PC-3 (cell line): ENCODE results near the gene ARHGEF38.

Experiments
- CTCF ChIP-seq: fragments of 300-600 bp; sonication (generic); conservative IDR thresholded peaks from 2 replicates; pipeline ENCODE4 v1.5.1; 2017; ENCODE audit warnings: antibody characterized with exemption, low read depth, mild to moderate bottlenecking, low read length
- EZH2 ChIP-seq: fragments of 300-600 bp; sonication (generic); IDR thresholded peaks from one replicate; pipeline ENCODE4 v1.6.1; 2017; ENCODE audit warnings: antibody characterized with exemption, mild to moderate bottlenecking, low read length; ENCODE audit not compliant: unreplicated experiment

GRCh38 chr4:105558277-105558676 is 5.9 kb downstream of the ARHGEF38 start:
- no peak for TF ChIP-seq CTCF
- TF ChIP-seq EZH2: no peak
